NT2/D1 (cell line): ENCODE results near the gene ZNF146.

Experiments
- DNase-seq: peaks from one replicate; pipeline ENCODE4 v3.0.0-alpha.2; 2011; ENCODE audit warnings: low read depth, low spot score
- H3K27me3 ChIP-seq: 2 replicates; pipeline ENCODE4 v1.6.0; 2011; ENCODE audit warnings: mild to moderate bottlenecking; ENCODE audit not compliant: insufficient read length, insufficient read depth
- H3K36me3 ChIP-seq: 2 replicates; pipeline ENCODE4 v1.6.1; 2011; ENCODE audit warnings: mild to moderate bottlenecking, low read length, mixed read lengths; ENCODE audit not compliant: insufficient read depth, insufficient read length
- H3K4me1 ChIP-seq: 2 replicates; pipeline ENCODE4 v1.5.1; 2011; ENCODE audit not compliant: insufficient read depth, insufficient read length
- H3K4me3 ChIP-seq: 2 replicates; pipeline ENCODE4 v1.5.1; 2011; ENCODE audit warnings: low read depth; ENCODE audit not compliant: insufficient read length
- H3K9ac ChIP-seq: 2 replicates; pipeline ENCODE4 v1.6.0; 2011; ENCODE audit warnings: low read depth; ENCODE audit not compliant: insufficient read length
- H3K9me3 ChIP-seq: 2 replicates; pipeline ENCODE4 v1.5.1; 2011; ENCODE audit warnings: mild to moderate bottlenecking, low read length; ENCODE audit not compliant: insufficient read depth
- SUZ12 ChIP-seq: IDR thresholded peaks from 2 replicates; pipeline ENCODE4 v1.6.1; 2011; ENCODE audit not compliant: insufficient read length, insufficient read depth; ENCODE audit errors: extremely low read depth
- YY1 ChIP-seq: IDR thresholded peaks from 2 replicates; pipeline ENCODE4 v1.6.1; 2011; ENCODE audit not compliant: insufficient read length, insufficient read depth
- ZNF274 ChIP-seq: IDR thresholded peaks from 2 replicates; pipeline ENCODE4 v1.6.1; 2011; ENCODE audit warnings: mild to moderate bottlenecking, low read depth, low read length

The ZNF146 gene

GRCh38 chr19:36244066-36244465 lies 29.2 kb downstream of the ZNF146 start:
- peaks cover 10% of the 10 kb centered on the region for H3K4me1 ChIP-seq
- TF ChIP-seq YY1: no peak
- no peak for TF ChIP-seq ZNF274
- TF ChIP-seq SUZ12: no peak
- H3K9me3 ChIP-seq: no peaks in the 10 kb centered on the region
- peaks cover 11% of the 10 kb centered on the region for H3K27me3 ChIP-seq
- no peak for DNase-seq
- no peak overlapping the region for H3K4me3 ChIP-seq
- no peak overlapping the region for H3K9ac ChIP-seq
- peaks cover under 1% of the 10 kb centered on the region for H3K36me3 ChIP-seq

- TF ChIP-seq SUZ12: no peak
- TF ChIP-seq YY1: no peak
- no peak for TF ChIP-seq ZNF274
- Histone ChIP-seq H3K4me3 (peak overlapping the region; percentile 82), H3K36me3 (no peaks in the 10 kb centered on the region), H3K27me3 (peaks cover 11% of the 10 kb centered on the region), H3K9ac (peak overlapping the region; percentile 86), H3K9me3 (no peaks in the 10 kb centered on the region), H3K4me1 (peaks cover 10% of the 10 kb centered on the region)
- DNase-seq: peak; percentile 78
These were observed 30.5 kb downstream of the ZNF146 start for GRCh38 chr19:36245210-36246005.

- H3K9me3 ChIP-seq: no peaks in the 10 kb centered on the region
- no peak for TF ChIP-seq YY1
- no peak for TF ChIP-seq ZNF274
- no peak for TF ChIP-seq SUZ12
- H3K36me3 ChIP-seq: no peaks in the 10 kb centered on the region
- peak overlapping the region; percentile 82 for H3K4me3 ChIP-seq
- H3K4me1 ChIP-seq: peaks cover 10% of the 10 kb centered on the region
- peaks cover 11% of the 10 kb centered on the region for H3K27me3 ChIP-seq
- DNase-seq: no peak
- peak overlapping the region; percentile 86 for H3K9ac ChIP-seq
These were observed 31.1 kb downstream of the ZNF146 start for GRCh38 chr19:36246006-36246481.

DNA sequence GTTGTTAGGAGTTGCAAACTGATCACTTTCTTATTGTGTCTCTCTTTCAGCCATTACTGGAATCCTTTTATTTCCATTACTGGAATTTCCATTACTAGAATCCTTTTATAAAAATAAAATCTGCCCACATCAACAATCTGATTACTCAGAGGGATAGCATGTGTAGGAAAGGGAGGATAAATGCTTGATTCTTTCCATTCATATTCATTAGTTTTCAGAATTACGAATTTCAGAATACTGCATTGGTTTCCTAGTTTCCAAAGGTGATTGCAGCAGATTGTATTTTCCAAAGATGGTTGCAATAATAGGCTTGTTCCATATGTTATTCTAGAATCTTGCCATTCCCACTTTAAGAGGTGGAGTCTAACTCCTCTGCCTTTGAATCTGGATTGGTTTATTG lies 37.1 kb downstream of the ZNF146 start:
- H3K4me3 ChIP-seq: no peak overlapping the region
- TF ChIP-seq ZNF274: no peak
- no peak for TF ChIP-seq YY1
- TF ChIP-seq SUZ12: no peak
- no peaks in the 10 kb centered on the region for H3K9me3 ChIP-seq
- peaks cover 7% of the 10 kb centered on the region for H3K4me1 ChIP-seq
- no peak for DNase-seq
- H3K27me3 ChIP-seq: no peaks in the 10 kb centered on the region
- H3K9ac ChIP-seq: no peak overlapping the region
- no peaks in the 10 kb centered on the region for H3K36me3 ChIP-seq

- no peak for DNase-seq
- TF ChIP-seq SUZ12: no peak
- TF ChIP-seq YY1: no peak
- TF ChIP-seq ZNF274: no peak
- Histone ChIP-seq H3K4me1 (no peaks in the 10 kb centered on the region), H3K36me3 (no peaks in the 10 kb centered on the region), H3K4me3 (no peak overlapping the region), H3K27me3 (no peaks in the 10 kb centered on the region), H3K9ac (no peak overlapping the region), H3K9me3 (no peaks in the 10 kb centered on the region)
These were observed 39.9 kb downstream of the ZNF146 start for GRCh38 chr19:36254848-36255247.

GRCh38 chr19:36255316-36255715 lies 40.4 kb downstream of the ZNF146 start:
- no peak for DNase-seq
- Histone ChIP-seq H3K4me3 (no peak overlapping the region), H3K27me3 (no peaks in the 10 kb centered on the region), H3K36me3 (no peaks in the 10 kb centered on the region), H3K9ac (peak overlapping the region; percentile 32), H3K9me3 (no peaks in the 10 kb centered on the region), H3K4me1 (no peaks in the 10 kb centered on the region)
- TF ChIP-seq ZNF274 (no peak), SUZ12 (no peak), YY1 (no peak)

DNA sequence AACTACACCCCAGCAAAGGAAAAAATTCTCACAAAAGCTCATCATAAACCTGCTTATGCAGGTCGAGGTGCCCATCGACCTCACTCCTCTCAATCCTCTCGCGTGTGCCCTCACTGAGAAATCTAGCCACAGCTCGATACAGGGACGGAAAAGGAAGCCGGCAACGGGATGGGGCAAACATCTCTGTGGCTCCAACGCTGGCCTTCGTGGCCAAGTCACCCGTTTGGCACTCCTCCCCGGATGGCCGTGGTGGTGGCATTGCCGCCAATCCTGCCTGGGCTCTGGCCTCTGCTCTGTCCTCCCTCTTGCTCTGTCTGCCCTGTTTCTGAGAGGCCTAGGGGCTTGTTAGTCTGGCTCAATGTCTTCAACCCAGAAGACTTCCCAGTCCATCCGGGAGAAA lies 41.2 kb downstream of the ZNF146 start:
- no peaks in the 10 kb centered on the region for H3K9me3 ChIP-seq
- H3K36me3 ChIP-seq: no peaks in the 10 kb centered on the region
- no peak overlapping the region for H3K4me3 ChIP-seq
- TF ChIP-seq YY1 (no peak), ZNF274 (no peak), SUZ12 (no peak)
- no peaks in the 10 kb centered on the region for H3K27me3 ChIP-seq
- DNase-seq: no peak
- H3K9ac ChIP-seq: no peak overlapping the region
- no peaks in the 10 kb centered on the region for H3K4me1 ChIP-seq
